PC-9 (cell line): ENCODE results near the gene IGF2. TPM values are rescaled to one million over a fixed set of nuclear protein-coding genes. Genes with fewer than 3 reads are reported as not detected.

Source experiments
- BruUV-seq: library from RNA; stranded (reverse); fragments of 400-500 nt; replicated peaks from 2 replicates; lab custom pipeline; 2021; lab: Mats Ljungman, UMichigan
- CTCF ChIA-PET: fragments of 300-600 bp; sonication (Branson Sonifier 250); formaldehyde crosslinking; loops from one replicate; lab custom pipeline; 2022; ENCODE audit warnings: antibody characterized with exemption; lab: Charles Lee
- POLR2A ChIA-PET: fragments of 300-600 bp; sonication (Branson Sonifier 250); formaldehyde crosslinking; loops from one replicate; lab custom pipeline; 2022; ENCODE audit warnings: antibody characterized with exemption; ENCODE audit not compliant: unreplicated experiment; lab: Charles Lee
- DNase-seq, 2 experiments: peaks; one replicate each; pipeline versions ENCODE4 v3.0.0 to v3.0.0-alpha.2; 2015 to 2022; ENCODE audit warnings: mixed read lengths in 1 of 2
- H2AFZ ChIP-seq: fragments of 200-600 bp; sonication (generic); 2 replicates; pipeline ENCODE4 v1.8.1; 2017; ENCODE audit warnings: antibody characterized with exemption
- H3F3A ChIP-seq: fragments of 200-600 bp; sonication (generic); 2 replicates; pipeline ENCODE4 v1.8.1; 2017; ENCODE audit warnings: antibody characterized with exemption, mild to moderate bottlenecking, low read depth; ENCODE audit not compliant: insufficient read depth
- H3K27ac ChIP-seq: fragments of 200-600 bp; sonication (generic); 2 replicates; pipeline ENCODE4 v1.6.1; 2016; ENCODE audit warnings: mixed run types
- H3K27me3 ChIP-seq: fragments of 200-600 bp; sonication (generic); 2 replicates; pipeline ENCODE4 v1.6.1; 2016; ENCODE audit warnings: low read depth, mixed run types; ENCODE audit not compliant: insufficient read depth
- H3K36me3 ChIP-seq: fragments of 200-600 bp; sonication (generic); 2 replicates; pipeline ENCODE4 v1.6.1; 2016; ENCODE audit warnings: low read depth, mixed run types
- H3K4me1 ChIP-seq: fragments of 200-600 bp; sonication (generic); replicated peaks from 2 replicates; pipeline ENCODE4 v1.6.1; 2016; ENCODE audit warnings: mixed run types; ENCODE audit not compliant: insufficient read depth
- H3K4me2 ChIP-seq: fragments of 200-600 bp; sonication (generic); 2 replicates; pipeline ENCODE4 v1.6.1; 2017; ENCODE audit warnings: mixed run types
- H3K4me3 ChIP-seq: fragments of 200-600 bp; sonication (generic); 2 replicates; pipeline ENCODE4 v1.6.1; 2016; ENCODE audit warnings: mixed run types
- H3K79me2 ChIP-seq: fragments of 200-600 bp; sonication (generic); 2 replicates; pipeline ENCODE4 v1.6.1; 2017; ENCODE audit warnings: low read depth, mixed run types
- H3K9me2 ChIP-seq: fragments of 200-600 bp; sonication (generic); 2 replicates; pipeline ENCODE4 v1.8.1; 2017; ENCODE audit warnings: mild to moderate bottlenecking; ENCODE audit not compliant: insufficient read depth
- H3K9me3 ChIP-seq: fragments of 200-600 bp; sonication (generic); 2 replicates; pipeline ENCODE4 v1.8.1; 2016; ENCODE audit warnings: low read depth; ENCODE audit not compliant: insufficient read depth
- H4K20me1 ChIP-seq: fragments of 200-600 bp; sonication (generic); 2 replicates; pipeline ENCODE4 v1.8.1; 2017; ENCODE audit not compliant: insufficient read depth
- CTCF ChIP-seq: fragments of 200-600 bp; sonication (generic); conservative IDR thresholded peaks from 2 replicates; pipeline ENCODE4 v1.6.1; 2017; ENCODE audit warnings: mixed run types, antibody characterized with exemption, mild to moderate bottlenecking, moderate library complexity
- EZH2 ChIP-seq: fragments of 200-600 bp; sonication (generic); IDR thresholded peaks from 2 replicates; pipeline ENCODE4 v1.8.0; 2017; ENCODE audit warnings: antibody characterized with exemption, low read depth
- intact Hi-C: fragments of 100-400 bp; cut with micrococcal nuclease; formaldehyde crosslinking; loops from one replicate; pipeline ENCODE4 v1.10.0; 2022; ENCODE audit not compliant: unreplicated experiment
- total RNA-seq: library from RNA; stranded (reverse); gene quantifications from 2 replicates; pipeline ENCODE4 v1.2.3, GENCODE V29; 2021

IGF2 gene
- total RNA-seq, 1 experiment from 2014 or later: 0.24 TPM

GRCh38 chr11:2102132-2102882 lies 36.9 kb downstream of the IGF2 start:
- Histone ChIP-seq H3K27me3 (0 out of 2 replicates have a peak, but pooled peaks cover 7% of the 10 kb centered on the region), H3K36me3 (no peaks in the 10 kb centered on the region), H3F3A (no peaks in the 10 kb centered on the region), H2AFZ (no peak overlapping the region), H3K9me2 (no peaks in the 10 kb centered on the region), H3K79me2 (no peaks in the 10 kb centered on the region), H3K9me3 (no peaks in the 10 kb centered on the region), H4K20me1 (no peaks in the 10 kb centered on the region), H3K4me2 (no peak overlapping the region), H3K4me1 (no peaks in the 10 kb centered on the region), H3K4me3 (no peak overlapping the region), H3K27ac (no peak overlapping the region)
- no TSS peak for BruUV-seq
- intact Hi-C loops: no loop called here
- POLR2A ChIA-PET: no interaction called here
- CTCF ChIA-PET: no interaction called here
- no peak for DNase-seq
- TF ChIP-seq EZH2 (no peak), CTCF (no peak)

DNA sequence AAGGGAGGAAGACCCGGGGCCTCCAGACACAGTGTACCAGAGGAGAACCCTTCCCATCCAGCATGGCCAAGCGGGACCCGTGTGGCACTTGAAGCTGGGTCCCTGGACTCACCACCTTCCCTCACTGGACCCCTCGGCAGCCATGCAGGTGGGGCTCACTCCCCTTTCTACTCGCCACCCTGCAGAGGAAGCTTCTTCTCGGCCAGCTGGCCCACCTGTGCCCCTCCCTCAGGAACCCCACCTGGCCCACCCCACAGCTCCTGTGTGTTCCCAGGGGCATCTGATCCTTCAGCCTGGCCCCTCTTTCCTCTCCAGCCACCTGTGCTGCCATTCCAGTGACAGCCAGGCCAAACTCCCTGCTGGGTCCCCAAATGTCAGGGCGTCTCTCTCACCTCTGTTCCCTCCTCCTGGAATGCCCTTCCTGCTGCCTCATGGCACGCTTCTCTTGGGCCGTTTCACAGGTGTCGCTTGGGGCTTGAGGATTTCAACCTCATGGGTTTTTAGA lies 38.0 kb downstream of the IGF2 start:
- Histone ChIP-seq H3K9me2 (no peaks in the 10 kb centered on the region), H3K4me1 (no peaks in the 10 kb centered on the region), H3K9me3 (no peaks in the 10 kb centered on the region), H4K20me1 (no peaks in the 10 kb centered on the region), H3K79me2 (no peaks in the 10 kb centered on the region), H2AFZ (no peak overlapping the region), H3K4me3 (no peak overlapping the region), H3K27ac (no peak overlapping the region), H3K36me3 (no peaks in the 10 kb centered on the region), H3K27me3 (0 out of 2 replicates have a peak, but pooled peaks cover 7% of the 10 kb centered on the region), H3F3A (no peaks in the 10 kb centered on the region), H3K4me2 (no peak overlapping the region)
- CTCF ChIA-PET: no interaction called here
- no peak for DNase-seq
- intact Hi-C loops: no loop called here
- BruUV-seq: no TSS peak
- POLR2A ChIA-PET: no interaction called here
- no peak for TF ChIP-seq EZH2

- no peak for TF ChIP-seq CTCF
- TF ChIP-seq EZH2: no peak
- Histone ChIP-seq H3K36me3 (no peaks in the 10 kb centered on the region), H2AFZ (no peak overlapping the region), H3K4me2 (no peak overlapping the region), H3K4me1 (no peaks in the 10 kb centered on the region), H3K4me3 (no peak overlapping the region), H3K79me2 (no peaks in the 10 kb centered on the region), H3K27me3 (0 out of 2 replicates have a peak, but pooled peaks cover 7% of the 10 kb centered on the region), H3F3A (no peaks in the 10 kb centered on the region), H3K27ac (no peak overlapping the region), H3K9me2 (no peaks in the 10 kb centered on the region), H4K20me1 (no peaks in the 10 kb centered on the region), H3K9me3 (no peaks in the 10 kb centered on the region)
- DNase-seq: no peak
- CTCF ChIA-PET: no interaction called here
- no TSS peak for BruUV-seq
- POLR2A ChIA-PET: no interaction called here
- intact Hi-C loops: no loop called here
Observed at GRCh38 chr11:2100361-2101170, 38.6 kb downstream of the IGF2 start.
